Activated CD8-positive, alpha-beta T cell treated with anti-CD3 and anti-CD28 coated beads for 36 hours (primary cell): ENCODE data around the gene CNTNAP2. TPM values are rescaled to one million over a fixed set of nuclear protein-coding genes. Genes with fewer than 3 reads are reported as not detected.

Experiments used
- ATAC-seq: fragments of 200-7000 bp; cut with Tn5 transposase; one replicate; pipeline ENCODE4 v1.10.0; 2021; ENCODE audit warnings: mild to moderate bottlenecking, moderate library complexity
- CTCF ChIA-PET: fragments of 350-600 bp; sonication (Branson Sonifier 250); formaldehyde crosslinking; loops from one replicate; lab custom pipeline; 2021; ENCODE audit warnings: antibody characterized with exemption; lab: Charles Lee
- POLR2A ChIA-PET: fragments of 350-600 bp; sonication (Branson Sonifier 250); formaldehyde crosslinking; loops from one replicate; lab custom pipeline; 2021; ENCODE audit warnings: antibody characterized with exemption; lab: Charles Lee
- DNase-seq: peaks from one replicate; pipeline ENCODE4 v3.0.0-alpha.2; 2020
- H3K27ac Mint-ChIP-seq: one replicate; pipeline ENCODE4 v1.8.0; 2021; ENCODE audit warnings: mild to moderate bottlenecking, mixed read lengths
- H3K27me3 Mint-ChIP-seq: one replicate; pipeline ENCODE4 v1.8.0; 2021; ENCODE audit warnings: mixed read lengths
- H3K36me3 Mint-ChIP-seq: one replicate; pipeline ENCODE4 v1.8.0; 2021; ENCODE audit warnings: low read depth, mixed read lengths
- H3K4me1 Mint-ChIP-seq: one replicate; pipeline ENCODE4 v1.8.0; 2021; ENCODE audit warnings: low read depth, mixed read lengths
- H3K4me3 Mint-ChIP-seq: one replicate; pipeline ENCODE4 v1.8.0; 2021; ENCODE audit warnings: mild to moderate bottlenecking, moderate library complexity, mixed read lengths
- H3K9me3 Mint-ChIP-seq: one replicate; pipeline ENCODE4 v1.8.0; 2021; ENCODE audit warnings: mixed read lengths
- intact Hi-C: fragments of 100-400 bp; cut with micrococcal nuclease; formaldehyde crosslinking; loops from one replicate; pipeline ENCODE4 v1.10.0; 2022
- total RNA-seq, 2 experiments: library from RNA; stranded (reverse); gene quantifications; one replicate each; pipeline ENCODE4 v1.2.3, GENCODE V29; 2021
- TF ChIP-seq, protein P1 (sequence below): fragments of 200-600 bp; IDR thresholded peaks from one replicate; pipeline ENCODE4 v1.8.0; 2022; ENCODE audit warnings: antibody characterized with exemption, mild to moderate bottlenecking

CNTNAP2 gene
- total RNA-seq, 2 experiments from 2014 or later = not detected

DNA sequence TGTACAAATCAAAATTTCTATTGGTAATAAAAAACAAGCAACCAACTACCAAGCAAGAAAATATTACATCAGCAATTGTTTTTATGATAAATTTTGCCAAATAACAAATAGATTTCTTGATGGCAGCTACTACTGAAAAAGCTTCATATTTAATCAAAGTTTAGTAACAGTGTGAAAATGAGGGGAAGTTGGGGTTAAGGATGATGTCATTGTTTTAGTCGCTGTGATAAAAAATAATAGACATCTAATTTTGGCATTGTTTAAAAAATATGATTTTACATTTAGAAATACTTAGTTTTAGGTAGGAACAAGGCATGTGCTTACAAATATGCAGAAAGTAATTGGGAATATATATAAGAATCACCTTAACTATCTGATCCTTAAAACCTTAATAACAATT lies 145.9 kb downstream of the CNTNAP2 start:
- DNase-seq (no peak), ATAC-seq (no peak)
- H3K4me3 Mint-ChIP-seq = no peak overlapping the region
- no peaks in the 10 kb centered on the region for H3K4me1 Mint-ChIP-seq
- no peak overlapping the region for H3K27ac Mint-ChIP-seq
- H3K27me3 Mint-ChIP-seq = no peaks in the 10 kb centered on the region
- H3K36me3 Mint-ChIP-seq = no peaks in the 10 kb centered on the region
- ChIA-PET POLR2A (no interaction called here), CTCF (no interaction called here)
- TF ChIP-seq, protein P1, sequence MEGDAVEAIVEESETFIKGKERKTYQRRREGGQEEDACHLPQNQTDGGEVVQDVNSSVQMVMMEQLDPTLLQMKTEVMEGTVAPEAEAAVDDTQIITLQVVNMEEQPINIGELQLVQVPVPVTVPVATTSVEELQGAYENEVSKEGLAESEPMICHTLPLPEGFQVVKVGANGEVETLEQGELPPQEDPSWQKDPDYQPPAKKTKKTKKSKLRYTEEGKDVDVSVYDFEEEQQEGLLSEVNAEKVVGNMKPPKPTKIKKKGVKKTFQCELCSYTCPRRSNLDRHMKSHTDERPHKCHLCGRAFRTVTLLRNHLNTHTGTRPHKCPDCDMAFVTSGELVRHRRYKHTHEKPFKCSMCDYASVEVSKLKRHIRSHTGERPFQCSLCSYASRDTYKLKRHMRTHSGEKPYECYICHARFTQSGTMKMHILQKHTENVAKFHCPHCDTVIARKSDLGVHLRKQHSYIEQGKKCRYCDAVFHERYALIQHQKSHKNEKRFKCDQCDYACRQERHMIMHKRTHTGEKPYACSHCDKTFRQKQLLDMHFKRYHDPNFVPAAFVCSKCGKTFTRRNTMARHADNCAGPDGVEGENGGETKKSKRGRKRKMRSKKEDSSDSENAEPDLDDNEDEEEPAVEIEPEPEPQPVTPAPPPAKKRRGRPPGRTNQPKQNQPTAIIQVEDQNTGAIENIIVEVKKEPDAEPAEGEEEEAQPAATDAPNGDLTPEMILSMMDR = no peak
- peaks cover 4% of the 10 kb centered on the region for H3K9me3 Mint-ChIP-seq
- intact Hi-C loops = no loop called here

DNA sequence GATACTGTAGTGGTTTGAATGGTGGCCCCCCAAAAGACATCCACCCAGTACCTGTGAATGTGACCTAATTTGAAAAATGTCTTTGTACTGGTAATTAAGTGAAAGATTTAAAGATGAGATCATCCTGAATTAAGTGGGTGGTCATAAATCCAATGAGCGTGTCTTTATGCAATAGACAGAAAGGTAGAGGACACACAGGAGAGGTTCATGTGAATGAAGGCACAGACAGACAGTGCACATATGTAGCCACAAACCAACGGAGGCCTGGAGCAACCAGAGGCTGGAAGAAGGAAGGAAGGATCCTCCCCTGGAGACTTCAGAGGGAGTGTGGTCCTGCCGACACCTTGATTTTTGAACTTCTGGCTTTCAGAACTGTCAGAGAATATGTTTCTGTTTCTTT lies 160.3 kb downstream of the CNTNAP2 start:
- H3K36me3 Mint-ChIP-seq = no peaks in the 10 kb centered on the region
- no peak for ATAC-seq

DNA sequence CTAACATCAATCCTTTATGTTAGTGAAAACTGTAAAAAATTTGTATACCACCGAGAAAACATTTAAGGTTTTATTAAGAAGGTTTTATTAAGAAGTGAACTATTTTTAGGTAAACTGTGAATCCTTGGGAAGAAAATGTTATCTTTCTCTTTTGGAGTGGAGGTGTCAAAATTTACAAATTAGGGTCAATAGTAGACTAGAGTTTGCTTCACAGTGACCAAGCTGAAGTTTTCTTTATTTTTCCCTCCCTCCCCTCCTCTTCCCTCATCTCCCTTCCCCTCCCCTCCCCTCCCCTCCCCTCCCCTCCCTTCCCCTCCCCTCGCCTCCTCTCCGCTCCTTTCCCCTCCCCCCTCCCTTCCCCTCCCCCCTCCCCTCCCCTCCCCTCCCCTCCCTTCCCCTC lies 168.8 kb downstream of the CNTNAP2 start:
- Mint-ChIP-seq H3K4me1 (no peaks in the 10 kb centered on the region), H3K27ac (no peak overlapping the region), H3K9me3 (peaks cover 3% of the 10 kb centered on the region), H3K27me3 (no peaks in the 10 kb centered on the region), H3K36me3 (no peaks in the 10 kb centered on the region), H3K4me3 (no peak overlapping the region)
- DNase-seq = no peak
- intact Hi-C loops = no loop called here
- CTCF ChIA-PET = no interaction called here
- POLR2A ChIA-PET = no interaction called here
- TF ChIP-seq, protein P1 = no peak
- ATAC-seq = no peak

More for the DNA sequence above, 160.3 kb downstream of the CNTNAP2 start:
- intact Hi-C loops = no loop called here
- Mint-ChIP-seq H3K4me1 (no peaks in the 10 kb centered on the region), H3K27me3 (no peaks in the 10 kb centered on the region), H3K9me3 (no peaks in the 10 kb centered on the region), H3K4me3 (no peak overlapping the region), H3K27ac (no peak overlapping the region)
- TF ChIP-seq, protein P1 = no peak
- DNase-seq = no peak
- ChIA-PET CTCF (no interaction called here), POLR2A (no interaction called here)

DNA sequence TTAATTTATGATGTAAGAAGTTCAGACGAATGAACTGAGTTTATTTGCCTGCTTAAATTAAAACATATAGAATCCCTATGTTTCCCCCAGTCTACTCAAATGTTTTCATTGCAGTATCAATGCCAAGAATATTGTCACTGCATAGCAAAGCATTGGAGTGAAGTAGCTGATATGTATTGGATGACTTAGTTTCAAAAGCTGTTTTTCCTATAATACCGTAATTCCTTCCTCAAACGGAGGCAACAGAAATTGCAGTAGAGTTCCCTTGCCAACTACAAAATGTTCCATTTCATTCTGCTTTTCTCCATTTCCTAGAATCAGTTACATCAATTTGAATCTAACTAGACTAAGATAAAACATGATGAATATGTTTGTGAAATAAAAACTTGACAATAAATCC lies 174.1 kb downstream of the CNTNAP2 start:
- H3K9me3 Mint-ChIP-seq = peaks cover 3% of the 10 kb centered on the region
- DNase-seq (no peak), ATAC-seq (no peak)
- ChIA-PET CTCF (no interaction called here), POLR2A (no interaction called here)
- no peaks in the 10 kb centered on the region for H3K36me3 Mint-ChIP-seq
- no peak overlapping the region for H3K4me3 Mint-ChIP-seq
- intact Hi-C loops = no loop called here
- no peak overlapping the region for H3K27ac Mint-ChIP-seq
- no peaks in the 10 kb centered on the region for H3K4me1 Mint-ChIP-seq
- TF ChIP-seq, protein P1 = no peak
- H3K27me3 Mint-ChIP-seq = no peaks in the 10 kb centered on the region

DNA sequence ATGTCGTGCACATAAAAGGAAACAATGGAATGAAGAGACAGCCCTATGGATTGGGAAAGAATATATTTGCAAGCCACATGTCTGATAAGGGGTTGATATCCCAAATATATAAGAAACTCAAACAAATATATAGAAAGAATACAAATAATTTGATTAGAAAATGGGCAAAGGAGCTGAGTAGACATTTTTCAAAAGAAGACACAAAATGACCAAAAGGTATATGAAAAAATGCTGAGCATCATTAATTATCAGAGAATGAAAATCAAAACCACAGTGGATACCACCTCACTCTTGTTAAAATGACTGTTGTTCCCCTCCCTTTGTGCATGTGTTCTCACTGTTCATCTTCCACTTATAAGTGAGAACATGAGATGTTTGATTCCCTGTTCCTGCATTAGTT lies 175.3 kb downstream of the CNTNAP2 start:
- TF ChIP-seq, protein P1 = no peak
- H3K27ac Mint-ChIP-seq = no peak overlapping the region
- ATAC-seq = no peak
- no peaks in the 10 kb centered on the region for H3K27me3 Mint-ChIP-seq
- POLR2A ChIA-PET = no interaction called here
- intact Hi-C loops = no loop called here
- CTCF ChIA-PET = no interaction called here
- H3K9me3 Mint-ChIP-seq = peaks cover 1% of the 10 kb centered on the region
- H3K36me3 Mint-ChIP-seq = no peaks in the 10 kb centered on the region
- no peak for DNase-seq
- no peaks in the 10 kb centered on the region for H3K4me1 Mint-ChIP-seq
- H3K4me3 Mint-ChIP-seq = no peak overlapping the region
